HG02588 (cell line): ENCODE results near the gene TCAIM.
A peak's percentile ranks its signal among the peaks of the same experiment; 100 is the strongest.

Source experiments
- ATAC-seq: cut with Tn5 transposase; IDR thresholded peaks from one replicate; pipeline ENCODE4 v1.9.1; 2021; ENCODE audit warnings: mild to moderate bottlenecking, moderate library complexity; ENCODE audit not compliant: unreplicated experiment

Gene TCAIM, protein sequence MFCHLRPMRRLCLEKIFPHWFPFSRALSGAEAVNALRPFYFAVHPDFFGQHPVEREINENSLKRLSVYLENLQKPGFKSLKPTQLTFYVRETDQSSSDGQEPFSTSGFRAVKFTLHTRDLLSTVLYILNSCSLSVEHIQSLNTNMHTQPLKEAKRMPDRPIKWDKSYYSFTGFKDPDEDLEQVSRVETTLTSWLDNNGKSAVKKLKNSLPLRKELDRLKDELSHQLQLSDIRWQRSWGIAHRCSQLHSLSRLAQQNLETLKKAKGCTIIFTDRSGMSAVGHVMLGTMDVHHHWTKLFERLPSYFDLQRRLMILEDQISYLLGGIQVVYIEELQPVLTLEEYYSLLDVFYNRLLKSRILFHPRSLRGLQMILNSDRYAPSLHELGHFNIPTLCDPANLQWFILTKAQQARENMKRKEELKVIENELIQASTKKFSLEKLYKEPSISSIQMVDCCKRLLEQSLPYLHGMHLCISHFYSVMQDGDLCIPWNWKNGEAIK

DNA sequence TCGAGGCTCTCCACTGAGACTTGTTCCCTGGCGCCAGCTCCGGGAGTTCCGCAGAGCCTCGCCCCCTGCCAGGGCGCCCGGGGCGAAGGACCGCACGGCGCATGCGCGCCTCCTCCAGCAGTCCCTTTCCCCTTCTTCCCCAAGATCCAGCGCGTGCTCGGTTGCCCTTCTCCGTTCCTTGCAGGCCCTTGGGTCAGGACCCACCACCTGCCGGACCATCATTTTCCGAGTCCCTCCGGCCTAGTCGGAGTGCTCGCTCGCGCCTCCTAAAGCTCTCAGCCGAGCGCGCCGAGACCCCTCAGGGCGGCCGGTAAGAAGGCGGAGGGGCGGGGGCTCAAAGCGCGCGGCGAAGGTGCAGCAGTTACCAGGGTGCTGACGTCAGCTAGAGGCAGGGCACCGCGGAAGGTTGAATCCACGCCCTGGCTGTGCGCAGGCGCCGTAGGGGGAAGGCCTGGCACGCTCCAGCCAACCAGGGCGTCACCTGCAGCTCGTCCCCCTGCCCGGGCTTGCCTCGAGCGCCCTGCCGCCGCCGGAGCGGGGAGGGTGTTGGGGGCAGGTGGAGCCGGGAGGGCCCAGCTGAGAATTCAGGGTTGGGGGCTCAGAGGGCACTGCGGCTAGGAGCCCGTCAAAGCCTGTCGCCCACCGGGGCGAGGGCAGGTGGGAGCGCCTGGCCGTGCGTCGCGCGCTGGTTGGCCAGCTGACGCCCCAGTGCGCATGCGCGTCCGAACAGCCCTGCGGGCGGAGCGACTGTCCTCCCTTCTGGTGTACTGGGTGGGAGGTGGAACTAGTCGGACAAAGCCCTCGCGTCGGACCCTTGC, at the start of gene TCAIM:
Gene TCAIM, plus strand, starts transcription at position 757 of the 818 bp plus-strand sequence. CDS start 16,017 bp downstream, outside the sequence.
- peak; percentile 92 for ATAC-seq

DNA sequence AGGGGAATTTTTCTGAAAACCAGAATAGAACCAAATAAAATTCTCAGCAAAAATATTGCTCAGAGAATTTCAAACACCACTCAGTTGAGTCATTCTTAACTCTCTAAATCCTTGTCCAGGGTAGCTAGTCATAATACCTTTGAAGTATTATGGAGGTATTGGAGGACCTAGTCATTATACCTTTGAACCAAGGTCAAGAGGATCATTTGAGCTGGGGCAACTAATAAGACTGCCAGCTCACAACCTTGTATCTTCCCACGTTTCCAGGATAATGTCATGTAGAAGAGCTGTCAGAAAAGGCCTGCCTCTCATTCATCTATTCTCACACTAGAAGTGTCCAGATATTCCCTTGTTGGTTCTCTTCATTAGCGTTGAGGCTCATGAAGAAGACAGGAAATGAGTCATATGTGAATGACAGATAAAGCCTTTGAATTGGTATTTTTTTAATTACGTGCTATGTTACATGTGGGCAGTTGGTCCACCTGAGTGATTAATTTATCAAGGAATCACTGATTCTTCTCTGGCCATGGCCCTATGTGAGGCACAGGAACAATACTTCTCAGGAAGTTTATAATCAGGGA, 48.6 kb upstream of the TCAIM start:
- ATAC-seq = no peak

DNA sequence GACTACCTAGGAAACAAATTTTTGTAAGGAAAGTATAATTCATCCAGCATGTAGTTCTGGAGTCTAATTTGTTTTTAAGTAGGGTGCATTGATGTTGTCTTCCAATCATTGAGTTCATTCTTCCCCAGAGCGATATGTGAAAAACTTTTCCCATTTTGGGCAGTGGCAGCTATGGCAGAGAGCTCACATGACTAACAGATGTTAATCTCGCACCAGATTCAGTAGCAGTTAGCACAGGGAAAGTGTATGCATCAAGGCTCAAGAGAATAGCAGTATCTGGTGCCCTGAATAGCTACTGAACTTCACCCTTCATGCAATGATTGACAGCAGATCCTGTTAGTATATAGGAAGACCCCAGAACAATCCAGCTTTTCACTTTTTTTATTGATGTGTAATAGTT, 46.3 kb upstream of the TCAIM start:
- ATAC-seq = no peak

DNA sequence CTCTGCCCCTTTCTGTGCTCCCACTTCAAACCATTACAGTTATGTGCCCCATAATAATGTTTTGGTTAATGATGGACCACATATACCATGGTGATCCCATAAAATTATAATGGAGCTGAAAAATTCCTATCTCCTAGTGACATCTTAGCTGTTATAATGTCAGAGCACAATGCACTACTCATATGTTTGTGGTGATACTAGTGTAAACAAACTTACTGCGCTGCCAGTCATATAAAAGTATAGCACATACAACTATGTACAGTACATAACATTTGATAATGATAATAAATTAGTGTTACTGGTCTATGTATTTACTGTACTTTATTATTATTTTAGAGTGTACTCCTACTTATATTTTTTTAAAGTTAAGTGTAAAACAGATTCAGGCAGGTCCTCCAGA, 45.6 kb upstream of the TCAIM start:
- ATAC-seq = no peak

DNA sequence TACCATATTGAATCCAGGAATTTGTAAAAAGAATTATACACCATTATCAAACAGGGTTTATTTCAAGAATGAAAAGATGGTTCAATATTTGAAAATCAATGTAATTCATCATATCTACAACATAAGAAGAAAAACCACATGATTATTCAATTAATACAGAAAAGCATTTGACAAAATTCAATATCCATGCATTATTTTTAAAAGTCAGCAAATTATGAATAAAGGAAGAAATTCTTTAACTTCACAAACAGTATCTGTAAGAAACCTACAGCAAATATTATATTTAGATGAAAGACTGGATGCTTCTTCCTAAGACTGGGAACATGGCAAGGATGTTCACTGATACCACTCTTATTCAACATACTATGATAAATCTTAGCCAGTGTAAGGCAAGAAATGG, 41.3 kb upstream of the TCAIM start:
- no peak for ATAC-seq

DNA sequence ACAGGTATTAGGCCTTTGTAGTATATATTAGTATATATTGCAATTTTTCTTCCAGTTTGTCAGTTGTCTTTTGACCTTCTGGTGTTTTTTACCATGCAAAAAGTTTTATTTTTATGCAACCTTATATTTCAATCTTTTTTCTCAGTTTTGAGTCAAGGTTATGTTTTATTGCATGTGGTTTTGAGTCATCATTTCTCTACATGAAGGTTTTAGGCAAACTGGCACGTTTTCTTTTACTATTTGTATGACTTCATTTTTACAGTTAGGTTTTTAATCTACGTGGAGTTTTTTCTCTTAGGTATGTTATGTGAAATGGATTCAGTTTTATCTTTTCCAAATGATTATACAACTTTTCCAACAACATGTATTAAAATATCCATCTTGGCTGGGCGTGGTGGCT, 36.8 kb upstream of the TCAIM start:
- ATAC-seq = no peak

DNA sequence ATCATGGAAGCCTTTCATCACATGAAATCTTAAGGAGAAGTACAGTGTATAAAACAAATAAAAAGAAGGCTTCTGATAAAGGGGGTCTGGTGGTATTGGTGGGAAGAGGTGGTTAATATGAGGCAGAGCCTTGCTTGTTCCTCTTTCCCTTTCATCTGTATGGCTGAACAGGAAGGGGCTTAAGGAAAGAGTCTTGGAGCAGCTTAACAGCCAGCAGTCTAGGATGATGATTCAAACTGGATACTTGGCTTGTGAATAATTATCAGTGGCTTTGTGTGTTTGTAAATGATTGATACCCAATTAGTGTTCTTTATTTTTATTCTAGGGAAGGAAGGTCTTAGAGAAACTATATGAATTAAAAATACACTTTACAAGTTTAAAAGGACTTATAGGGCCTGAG, 29.1 kb upstream of the TCAIM start:
- ATAC-seq = no peak

DNA sequence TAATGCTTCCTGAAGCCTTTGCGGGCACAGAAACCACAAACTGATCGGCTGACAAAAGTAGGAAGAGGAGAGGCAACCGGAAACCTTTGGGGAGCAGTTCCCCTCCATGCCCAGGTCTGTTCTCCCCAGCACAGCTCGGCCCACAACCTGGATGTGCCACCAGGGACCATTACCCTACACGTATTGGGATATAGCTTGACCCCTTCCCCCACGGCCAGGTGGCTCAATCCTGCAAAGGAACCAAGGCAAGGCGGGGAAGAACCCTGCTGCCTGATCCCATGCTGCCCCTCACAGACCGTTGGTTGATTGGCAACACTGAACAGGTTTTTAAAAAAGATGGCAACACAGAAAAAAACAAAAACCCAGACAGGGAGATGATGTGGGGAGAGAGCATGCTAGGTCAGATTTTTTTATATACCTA, 19.7 kb upstream of the TCAIM start:
- ATAC-seq = no peak

DNA sequence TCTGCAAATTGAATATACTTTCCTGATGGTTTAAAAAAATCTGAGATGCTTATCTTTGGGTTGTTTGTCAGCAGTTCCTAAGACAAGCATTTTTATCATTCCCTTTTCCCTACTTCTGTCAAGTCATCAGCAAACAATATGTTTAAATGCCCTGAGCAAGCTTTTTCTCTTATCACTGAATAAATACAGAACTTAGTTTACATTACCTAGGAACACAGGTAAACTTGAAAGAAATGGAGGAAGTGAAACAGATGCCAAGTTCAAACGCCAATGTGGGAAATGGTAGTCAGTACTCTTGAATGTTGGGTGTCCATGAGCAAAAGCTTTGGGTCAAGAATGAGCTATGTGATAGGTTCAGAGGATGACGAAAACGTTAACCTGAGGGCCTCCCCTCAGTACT, 17.2 kb upstream of the TCAIM start:
- no peak for ATAC-seq

DNA sequence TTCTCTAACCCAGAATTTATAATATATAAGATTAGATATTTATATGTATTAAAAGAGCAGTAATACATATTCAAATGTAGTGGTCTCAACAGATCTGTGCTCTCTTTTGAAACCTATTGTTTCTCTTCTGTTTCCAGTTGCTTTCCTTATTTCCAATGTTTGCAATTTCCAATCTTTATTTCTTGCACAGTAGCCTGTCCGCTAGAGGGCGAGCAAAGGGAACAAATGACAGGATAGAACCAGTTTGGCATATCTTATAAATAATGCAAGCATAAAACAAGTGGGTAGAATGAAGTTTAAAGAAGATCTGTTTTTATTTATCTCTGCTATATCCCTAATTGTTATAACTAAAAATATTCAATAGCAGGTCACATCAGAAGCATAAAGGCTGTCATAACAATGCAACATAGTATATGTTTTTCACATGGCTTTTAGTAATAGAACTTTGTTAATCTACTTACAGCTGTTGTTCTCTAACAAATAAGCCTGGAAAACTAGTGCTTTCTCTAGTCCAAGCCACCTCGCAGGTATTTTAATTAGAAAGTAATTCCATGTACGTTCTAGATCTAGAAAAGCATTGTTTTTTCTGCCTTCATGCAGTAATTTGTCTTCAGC, 15.1 kb upstream of the TCAIM start:
- ATAC-seq = no peak

DNA sequence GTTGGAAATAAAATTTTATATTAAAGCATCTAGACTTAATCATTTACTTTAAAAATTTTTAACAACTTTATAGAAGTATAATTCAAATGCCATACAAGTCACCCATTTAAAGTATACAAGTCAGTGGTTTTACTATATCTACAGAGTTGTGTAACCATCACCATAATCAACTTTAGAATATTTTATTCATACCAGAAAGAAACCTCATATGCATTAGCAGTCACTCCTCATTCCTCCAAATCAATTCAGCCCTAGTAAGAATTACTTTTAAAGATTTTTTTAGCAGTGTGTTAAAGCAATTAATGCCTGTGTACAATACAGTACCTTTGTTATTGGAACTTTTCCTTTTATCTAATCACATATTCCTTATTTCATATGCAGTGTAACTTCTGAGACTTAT, 14.0 kb upstream of the TCAIM start:
- ATAC-seq = no peak

DNA sequence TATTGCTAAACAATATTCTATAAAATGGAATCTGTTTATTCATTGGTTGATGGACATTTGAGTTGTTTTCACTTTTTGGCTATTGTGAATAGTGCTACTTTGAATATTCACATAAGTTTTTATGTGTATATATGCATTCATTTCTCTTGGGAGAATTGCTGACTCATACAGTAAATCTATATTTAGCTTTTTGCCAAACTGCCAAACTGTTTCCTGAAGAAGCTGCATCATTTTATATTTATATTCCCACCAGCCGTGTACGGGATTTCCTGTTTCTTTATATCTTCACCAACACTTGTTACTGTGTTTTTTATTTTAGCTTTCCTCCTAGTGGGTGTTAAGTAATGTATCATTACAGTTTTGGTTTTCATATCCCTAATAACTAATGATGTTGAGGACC, 12.5 kb upstream of the TCAIM start:
- ATAC-seq = no peak

DNA sequence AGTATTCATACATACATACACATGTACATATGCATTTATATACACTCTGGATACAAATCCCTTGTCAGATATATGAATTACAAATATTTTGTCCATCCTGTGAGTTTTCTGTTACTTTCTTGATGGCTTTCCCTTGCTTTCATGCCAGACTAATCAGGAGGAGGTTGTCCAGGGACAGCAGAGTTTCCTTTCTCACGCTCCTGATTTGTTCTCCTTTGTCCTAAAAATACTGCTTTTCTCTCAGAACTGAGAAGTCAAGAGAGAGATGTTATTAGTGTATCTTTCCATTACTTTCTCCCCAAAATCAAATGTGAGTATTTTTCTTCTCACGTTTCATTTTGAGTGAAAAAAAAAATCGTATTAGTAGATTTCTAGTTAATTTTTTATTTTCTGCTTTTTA, 12.1 kb upstream of the TCAIM start:
- no peak for ATAC-seq

- ATAC-seq = no peak
Measured at GRCh38 chr3:44329946-44330345, 8.6 kb upstream of the TCAIM start.

- ATAC-seq = no peak
Measured at GRCh38 chr3:44330444-44330843, 8.1 kb upstream of the TCAIM start.

DNA sequence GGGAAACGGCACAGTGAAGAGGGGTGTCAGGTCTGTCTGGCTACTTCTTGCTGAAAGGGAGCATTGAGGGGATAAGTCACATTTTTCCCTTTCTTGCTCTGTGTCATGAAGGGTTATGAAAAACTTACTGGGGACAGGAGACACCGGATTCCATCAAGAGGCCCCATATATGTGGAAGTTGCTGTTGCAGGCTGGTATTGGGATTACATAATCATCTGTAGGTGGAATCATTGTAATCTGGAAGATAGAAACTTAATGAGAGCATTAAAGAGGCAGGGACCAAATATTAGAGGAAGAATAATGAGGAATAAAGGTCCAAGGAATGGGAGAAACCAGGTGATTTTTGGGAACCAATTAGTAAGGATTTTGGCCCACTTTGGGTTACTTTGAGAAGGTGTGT, 4.2 kb upstream of the TCAIM start:
- no peak for ATAC-seq

DNA sequence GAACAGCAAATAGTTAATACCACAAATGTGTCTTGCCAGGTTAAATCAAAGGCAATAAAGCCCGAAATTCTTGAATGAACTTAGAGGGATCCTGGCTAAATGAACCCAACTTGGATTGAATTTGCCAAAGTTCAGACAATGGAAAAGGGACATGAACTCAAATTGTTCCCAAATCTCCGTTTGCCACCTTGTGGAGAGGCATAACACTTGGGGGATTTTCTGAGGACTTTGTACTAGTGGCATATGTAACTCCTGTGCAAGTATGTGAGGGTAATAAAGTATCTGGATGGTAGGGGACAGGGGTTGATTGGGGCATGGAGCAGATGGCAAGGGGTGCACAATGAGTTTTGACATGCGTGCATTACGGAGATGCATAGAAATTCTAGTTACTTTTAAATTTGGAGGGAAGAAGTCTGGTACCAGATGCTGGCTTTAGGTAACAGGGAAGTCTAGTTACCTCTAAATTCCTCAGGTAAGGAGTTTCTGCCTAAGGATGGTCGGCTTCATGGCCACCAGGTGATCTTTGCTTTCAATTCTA, 1.2 kb upstream of the TCAIM start:
- no peak for ATAC-seq

DNA sequence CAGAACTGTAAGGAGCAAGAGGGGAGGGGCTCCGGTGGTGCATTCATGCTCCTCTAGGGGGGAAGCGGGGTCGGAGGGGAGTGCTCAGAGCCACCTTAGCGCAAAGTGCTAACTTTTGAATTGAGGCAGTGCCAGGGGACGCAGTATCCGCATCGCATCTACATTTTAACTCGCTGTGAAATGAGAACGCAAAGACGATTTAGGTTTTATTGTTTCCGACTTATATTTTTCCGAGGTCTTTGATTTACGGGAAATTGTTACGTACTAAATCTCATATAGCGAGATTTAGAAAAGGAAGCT, 212 bp downstream of the TCAIM start:
- no peak for ATAC-seq

- ATAC-seq = no peak
Measured at GRCh38 chr3:44339181-44340057, 853 bp downstream of the TCAIM start.

DNA sequence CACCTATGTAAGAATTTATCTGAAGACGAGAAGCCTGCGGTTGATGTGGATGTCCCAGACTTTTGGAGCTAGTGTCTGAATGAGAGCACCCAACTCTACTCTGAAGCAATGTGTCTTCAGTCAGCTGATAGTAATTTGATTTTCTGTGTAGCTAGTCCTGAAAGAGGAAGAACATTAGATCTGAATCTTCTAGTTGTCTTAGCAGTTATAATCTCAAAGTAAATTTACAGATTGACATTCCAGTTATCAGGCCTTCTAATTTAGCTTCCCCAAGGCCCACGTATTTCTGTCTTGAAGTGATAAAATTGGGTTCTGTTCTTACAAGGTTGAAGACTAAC, 1.5 kb downstream of the TCAIM start:
- no peak for ATAC-seq
